Karpas-422 (cell line): ENCODE data around the gene LHCGR. TPM values are rescaled to one million over a fixed set of nuclear protein-coding genes. Genes with fewer than 3 reads are reported as not detected.

Source experiments
- DNase-seq: peaks from one replicate; pipeline ENCODE4 v3.0.0-alpha.2; 2015
- H2AFZ ChIP-seq: fragments of 200-600 bp; sonication (generic); 2 replicates; pipeline ENCODE4 v1.6.1; 2014; ENCODE audit warnings: antibody characterized with exemption, low read length, mixed read lengths
- H3K27ac ChIP-seq: fragments of 200-600 bp; sonication (generic); 2 replicates; pipeline ENCODE4 v1.5.1; 2014; ENCODE audit warnings: mild to moderate bottlenecking, low read length, moderate library complexity
- H3K27me3 ChIP-seq: fragments of 200-600 bp; sonication (generic); 2 replicates; pipeline ENCODE4 v1.6.1; 2014; ENCODE audit warnings: low read length, mixed read lengths
- H3K36me3 ChIP-seq: fragments of 200-600 bp; sonication (generic); 2 replicates; pipeline ENCODE4 v1.6.1; 2014; ENCODE audit warnings: low read length, mixed read lengths; ENCODE audit not compliant: insufficient read depth
- H3K4me1 ChIP-seq: fragments of 200-600 bp; sonication (generic); 2 replicates; pipeline ENCODE4 v1.6.1; 2014; ENCODE audit warnings: mild to moderate bottlenecking, low read length, mixed read lengths
- H3K4me2 ChIP-seq: fragments of 200-600 bp; sonication (generic); 2 replicates; pipeline ENCODE4 v1.6.1; 2014; ENCODE audit warnings: low read length, low read depth, mild to moderate bottlenecking; ENCODE audit not compliant: poor library complexity, severe bottlenecking
- H3K4me3 ChIP-seq: fragments of 200-600 bp; sonication (generic); 2 replicates; pipeline ENCODE4 v1.5.1; 2014; ENCODE audit warnings: mild to moderate bottlenecking, antibody characterized with exemption, low read length, mixed read lengths
- H3K79me2 ChIP-seq: fragments of 200-600 bp; sonication (generic); 2 replicates; pipeline ENCODE4 v1.6.1; 2014; ENCODE audit warnings: mild to moderate bottlenecking, low read length, mixed read lengths
- H3K9ac ChIP-seq: fragments of 200-600 bp; sonication (generic); 2 replicates; pipeline ENCODE4 v1.6.0; 2014; ENCODE audit warnings: low read length
- H3K9me2 ChIP-seq: fragments of 200-600 bp; sonication (generic), shearing (Covaris generic); replicated peaks from 2 replicates; pipeline ENCODE4 v1.6.0; 2014; ENCODE audit warnings: mild to moderate bottlenecking, low read length, moderate library complexity; ENCODE audit not compliant: insufficient read depth
- H3K9me3 ChIP-seq: fragments of 300-700, 200-600 bp; sonication (generic); 2 replicates; pipeline ENCODE4 v1.6.1; 2014; ENCODE audit warnings: low read length, mixed read lengths
- H4K20me1 ChIP-seq: fragments of 200-600 bp; sonication (generic); 2 replicates; pipeline ENCODE4 v1.6.1; 2014; ENCODE audit warnings: mild to moderate bottlenecking, antibody characterized with exemption, low read length, low read depth; ENCODE audit not compliant: insufficient read depth
- total RNA-seq: library from RNA; depleted of rRNA; stranded (reverse); fragments of >200 nt; shearing (Covaris generic); gene quantifications from 2 replicates; pipeline ENCODE4 v1.2.3, GENCODE V29; 2014; ENCODE audit warnings: low replicate concordance

Gene LHCGR
- total RNA-seq, 1 experiment from 2014 or later: not detected

DNA sequence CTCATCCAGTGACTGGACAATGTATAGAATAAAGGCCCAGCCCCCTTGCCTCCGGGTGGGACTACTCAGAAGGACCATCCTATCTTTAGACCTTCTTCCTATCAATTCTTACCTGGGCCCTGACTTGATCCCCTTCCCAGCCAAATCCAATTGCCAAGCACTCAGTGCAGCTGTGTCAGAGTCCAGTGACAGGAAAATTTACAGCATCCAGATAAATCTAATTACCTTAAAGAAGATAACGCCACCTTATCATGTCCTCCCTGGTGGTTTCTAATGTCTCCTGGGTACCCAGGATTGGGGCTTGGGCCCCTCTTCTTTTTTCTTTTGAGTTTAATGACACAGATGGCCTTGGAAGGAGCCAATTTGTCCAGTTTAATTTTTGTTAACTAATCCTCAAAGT is 19.3 kb downstream of the LHCGR start:
- Histone ChIP-seq H3K36me3 (no peaks in the 10 kb centered on the region), H3K4me2 (no peak overlapping the region), H2AFZ (no peak overlapping the region), H3K27ac (no peak overlapping the region), H3K27me3 (no peaks in the 10 kb centered on the region), H3K79me2 (no peaks in the 10 kb centered on the region), H3K9me2 (no peaks in the 10 kb centered on the region), H3K4me3 (no peak overlapping the region), H3K4me1 (no peaks in the 10 kb centered on the region), H4K20me1 (no peaks in the 10 kb centered on the region), H3K9ac (no peak overlapping the region), H3K9me3 (no peaks in the 10 kb centered on the region)
- no peak for DNase-seq

DNA sequence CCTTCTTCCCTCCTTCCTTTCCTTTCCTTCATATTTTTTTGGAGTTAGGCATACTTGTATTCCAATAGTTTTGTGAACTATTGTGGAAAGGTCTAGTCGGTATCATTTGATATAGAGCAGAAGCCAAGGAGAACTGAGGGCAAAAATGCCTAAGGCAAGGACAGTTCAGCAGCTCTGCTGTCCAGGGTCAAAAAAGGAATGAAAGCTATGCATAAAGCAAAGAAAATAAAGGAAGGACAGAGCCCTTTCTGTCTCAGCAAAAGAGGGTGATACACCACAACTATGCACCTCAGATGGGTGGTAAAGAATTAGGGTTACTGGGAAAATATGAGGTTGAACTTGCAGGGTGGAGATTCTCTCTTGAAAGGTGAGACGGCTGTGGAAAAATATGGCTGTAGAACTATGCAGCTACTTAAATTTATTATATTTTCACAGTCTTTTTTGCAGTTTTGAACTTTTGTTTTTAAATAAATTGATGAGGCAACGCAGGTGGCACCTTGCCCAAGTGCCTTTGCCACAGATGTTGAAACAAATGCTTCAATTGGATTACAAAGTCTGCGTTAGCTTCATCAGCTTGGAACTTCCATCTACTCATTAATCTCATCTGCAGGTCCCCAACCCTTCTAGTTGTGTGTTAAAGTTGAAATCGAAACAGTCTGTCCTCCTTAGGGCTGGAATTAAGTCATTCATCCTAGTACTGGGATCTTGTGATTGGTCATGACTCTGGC is 20.8 kb downstream of the LHCGR start:
- H3K9me2 ChIP-seq: no peaks in the 10 kb centered on the region
- H3K4me2 ChIP-seq: no peak overlapping the region
- H2AFZ ChIP-seq: no peak overlapping the region
- H3K9me3 ChIP-seq: no peaks in the 10 kb centered on the region
- no peak overlapping the region for H3K4me3 ChIP-seq
- no peaks in the 10 kb centered on the region for H3K36me3 ChIP-seq
- no peaks in the 10 kb centered on the region for H3K27me3 ChIP-seq
- DNase-seq: no peak
- H3K79me2 ChIP-seq: no peaks in the 10 kb centered on the region
- no peak overlapping the region for H3K9ac ChIP-seq
- H3K4me1 ChIP-seq: no peaks in the 10 kb centered on the region
- no peaks in the 10 kb centered on the region for H4K20me1 ChIP-seq
- H3K27ac ChIP-seq: no peak overlapping the region

DNA sequence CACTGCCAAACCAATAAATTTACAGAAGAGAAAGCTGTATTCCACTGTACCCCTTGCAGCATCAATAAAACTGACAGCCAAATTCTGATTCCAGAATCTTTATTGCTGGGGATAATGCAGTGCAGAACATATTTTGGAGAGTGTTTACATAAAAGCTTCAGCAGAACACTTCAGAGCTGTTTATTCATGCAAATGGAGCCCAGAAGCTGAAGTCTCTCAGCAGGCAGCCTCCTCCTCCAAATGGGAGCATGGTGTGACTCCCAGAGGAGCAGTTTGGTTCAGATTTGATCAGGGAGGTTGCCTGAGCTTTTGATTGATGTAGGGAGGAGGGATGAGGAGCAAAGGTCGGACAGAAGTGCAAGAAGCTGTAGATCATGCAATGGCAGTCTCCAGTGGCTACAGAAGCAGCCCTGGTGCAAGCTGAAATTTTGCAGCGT is 22.4 kb downstream of the LHCGR start:
- no peaks in the 10 kb centered on the region for H3K9me3 ChIP-seq
- DNase-seq: no peak
- no peaks in the 10 kb centered on the region for H3K79me2 ChIP-seq
- no peak overlapping the region for H3K9ac ChIP-seq
- no peak overlapping the region for H3K4me2 ChIP-seq
- no peaks in the 10 kb centered on the region for H3K9me2 ChIP-seq
- H3K36me3 ChIP-seq: no peaks in the 10 kb centered on the region
- H2AFZ ChIP-seq: no peak overlapping the region
- no peaks in the 10 kb centered on the region for H3K27me3 ChIP-seq
- H3K4me3 ChIP-seq: no peak overlapping the region
- no peaks in the 10 kb centered on the region for H3K4me1 ChIP-seq
- H3K27ac ChIP-seq: no peak overlapping the region
- H4K20me1 ChIP-seq: no peaks in the 10 kb centered on the region

- Histone ChIP-seq H3K36me3 (no peaks in the 10 kb centered on the region), H3K9me2 (no peaks in the 10 kb centered on the region), H3K9me3 (no peaks in the 10 kb centered on the region), H3K9ac (no peak overlapping the region), H3K27ac (no peak overlapping the region), H4K20me1 (no peaks in the 10 kb centered on the region), H3K4me3 (no peak overlapping the region), H3K4me1 (no peaks in the 10 kb centered on the region), H3K79me2 (no peaks in the 10 kb centered on the region), H3K4me2 (no peak overlapping the region), H3K27me3 (no peaks in the 10 kb centered on the region), H2AFZ (no peak overlapping the region)
- no peak for DNase-seq
These were observed 26.7 kb downstream of the LHCGR start for GRCh38 chr2:48728840-48729239.

- Histone ChIP-seq H3K9me3 (no peaks in the 10 kb centered on the region), H3K9ac (no peak overlapping the region), H3K4me2 (no peak overlapping the region), H3K4me3 (no peak overlapping the region), H4K20me1 (no peaks in the 10 kb centered on the region), H3K36me3 (no peaks in the 10 kb centered on the region), H3K27me3 (no peaks in the 10 kb centered on the region), H3K9me2 (no peaks in the 10 kb centered on the region), H2AFZ (no peak overlapping the region), H3K27ac (no peak overlapping the region), H3K79me2 (no peaks in the 10 kb centered on the region), H3K4me1 (no peaks in the 10 kb centered on the region)
- no peak for DNase-seq
These were observed 27.2 kb downstream of the LHCGR start for GRCh38 chr2:48728295-48728694.

- Histone ChIP-seq H3K4me3 (no peak overlapping the region), H3K36me3 (no peaks in the 10 kb centered on the region), H3K4me1 (no peaks in the 10 kb centered on the region), H3K9ac (no peak overlapping the region), H2AFZ (no peak overlapping the region), H3K4me2 (no peak overlapping the region), H4K20me1 (no peaks in the 10 kb centered on the region), H3K9me2 (no peaks in the 10 kb centered on the region), H3K79me2 (no peaks in the 10 kb centered on the region), H3K27ac (no peak overlapping the region), H3K27me3 (no peaks in the 10 kb centered on the region), H3K9me3 (no peaks in the 10 kb centered on the region)
- DNase-seq: no peak
These were observed 28.0 kb downstream of the LHCGR start for GRCh38 chr2:48727560-48727959.

DNA sequence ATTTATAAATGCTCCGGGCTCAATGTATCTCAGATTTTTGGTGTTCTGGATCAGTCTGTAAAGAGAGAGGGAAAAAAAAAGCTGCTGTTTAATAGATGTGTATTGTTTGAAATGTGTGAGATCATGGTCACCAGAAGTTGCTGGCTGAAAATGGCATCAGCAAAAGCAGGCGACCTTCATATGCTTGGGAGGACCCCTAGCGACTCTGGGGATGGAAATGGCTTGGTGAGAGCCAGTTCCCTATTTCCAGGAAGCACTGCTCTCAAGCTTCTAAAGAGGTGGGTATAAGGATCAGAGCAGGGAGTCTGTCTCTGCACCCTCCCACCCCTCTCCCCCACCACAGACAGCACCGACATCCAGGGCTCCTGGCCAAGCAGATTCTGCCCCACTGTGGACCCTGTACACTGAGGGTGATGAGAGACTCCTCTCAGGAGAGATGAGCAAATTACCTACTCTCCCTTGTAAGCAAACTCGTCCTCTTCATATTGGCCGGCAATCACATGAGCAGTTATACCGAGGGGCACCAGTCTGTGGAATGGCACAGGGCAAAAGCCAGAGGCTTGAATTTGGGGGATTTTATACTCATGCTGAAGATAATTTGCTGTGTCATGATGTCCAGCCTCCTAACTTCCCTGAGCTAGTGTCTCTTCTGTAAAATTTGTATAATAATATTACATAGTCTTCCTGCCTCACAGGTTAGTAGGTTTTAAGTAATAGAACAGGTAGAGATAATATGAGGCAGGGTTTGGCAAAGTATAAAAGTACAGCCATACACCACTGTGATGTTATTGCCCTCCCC is 29.6 kb downstream of the LHCGR start:
- no peak for DNase-seq
- no peaks in the 10 kb centered on the region for H4K20me1 ChIP-seq
- H3K4me3 ChIP-seq: no peak overlapping the region
- H3K9ac ChIP-seq: no peak overlapping the region
- no peaks in the 10 kb centered on the region for H3K4me1 ChIP-seq
- no peaks in the 10 kb centered on the region for H3K36me3 ChIP-seq
- no peaks in the 10 kb centered on the region for H3K79me2 ChIP-seq
- H3K9me3 ChIP-seq: no peaks in the 10 kb centered on the region
- no peak overlapping the region for H2AFZ ChIP-seq
- no peaks in the 10 kb centered on the region for H3K9me2 ChIP-seq
- H3K27me3 ChIP-seq: no peaks in the 10 kb centered on the region
- no peak overlapping the region for H3K4me2 ChIP-seq
- no peak overlapping the region for H3K27ac ChIP-seq

- Histone ChIP-seq H3K27me3 (no peaks in the 10 kb centered on the region), H3K9ac (no peak overlapping the region), H3K36me3 (no peaks in the 10 kb centered on the region), H4K20me1 (no peaks in the 10 kb centered on the region), H3K4me2 (no peak overlapping the region), H2AFZ (no peak overlapping the region), H3K4me3 (no peak overlapping the region), H3K79me2 (no peaks in the 10 kb centered on the region), H3K9me3 (no peaks in the 10 kb centered on the region), H3K9me2 (no peaks in the 10 kb centered on the region), H3K27ac (no peak overlapping the region), H3K4me1 (no peaks in the 10 kb centered on the region)
- DNase-seq: no peak
These were observed 31.2 kb downstream of the LHCGR start for GRCh38 chr2:48724278-48724677.
